ENCODE measurements around the gene NAA38. TPM values are rescaled to one million over a fixed set of nuclear protein-coding genes. Genes with fewer than 3 reads are reported as not detected.
A peak's percentile ranks its signal among the peaks of the same experiment; 100 is the strongest.

The NAA38 gene
- total RNA-seq, 1 experiment from 2014 or later, result 103 TPM

GRCh38 chr17:7857713-7858521 is 558 bp upstream of the NAA38 start, which contains the start of gene CYB5D1 (continued):
- TF ChIP-seq, protein P1, sequence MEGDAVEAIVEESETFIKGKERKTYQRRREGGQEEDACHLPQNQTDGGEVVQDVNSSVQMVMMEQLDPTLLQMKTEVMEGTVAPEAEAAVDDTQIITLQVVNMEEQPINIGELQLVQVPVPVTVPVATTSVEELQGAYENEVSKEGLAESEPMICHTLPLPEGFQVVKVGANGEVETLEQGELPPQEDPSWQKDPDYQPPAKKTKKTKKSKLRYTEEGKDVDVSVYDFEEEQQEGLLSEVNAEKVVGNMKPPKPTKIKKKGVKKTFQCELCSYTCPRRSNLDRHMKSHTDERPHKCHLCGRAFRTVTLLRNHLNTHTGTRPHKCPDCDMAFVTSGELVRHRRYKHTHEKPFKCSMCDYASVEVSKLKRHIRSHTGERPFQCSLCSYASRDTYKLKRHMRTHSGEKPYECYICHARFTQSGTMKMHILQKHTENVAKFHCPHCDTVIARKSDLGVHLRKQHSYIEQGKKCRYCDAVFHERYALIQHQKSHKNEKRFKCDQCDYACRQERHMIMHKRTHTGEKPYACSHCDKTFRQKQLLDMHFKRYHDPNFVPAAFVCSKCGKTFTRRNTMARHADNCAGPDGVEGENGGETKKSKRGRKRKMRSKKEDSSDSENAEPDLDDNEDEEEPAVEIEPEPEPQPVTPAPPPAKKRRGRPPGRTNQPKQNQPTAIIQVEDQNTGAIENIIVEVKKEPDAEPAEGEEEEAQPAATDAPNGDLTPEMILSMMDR (IDR thresholded peaks at IDR 0.05 in 2 of 3, conservative IDR thresholded peaks at IDR 0.05 in 1 of 3; ENCODE audit: borderline replicate concordance in 1 of 3, insufficient read depth in 1 of 3, low read depth in 2 of 3, low read length in 2 of 3), result no peak

GRCh38 chr17:7856011-7856810 is 1.1 kb downstream of the NAA38 start:
- ChIA-PET RAD21 (ENCODE audit: low non-redundant PET in 1 of 2, low total read pairs in 2 of 2, uncharacterized antibody in 2 of 2, unreplicated experiment in 2 of 2) (interaction anchor here (0.5 to 1.7 kb wide), 4 partner anchors 21 to 31 kb away, joined by 3 to 6 read pairs (median 5); no protein-coding TSS in a partner anchor), POLR2A (interaction anchor here (0.6 to 2.6 kb wide), 11 partner anchors 12 to 530 kb away, joined by 3 to 45 read pairs (median 4); partner anchors contain the start of gene KDM6B), CTCF (interaction anchor here (0.8 to 1.7 kb wide), 10 partner anchors 11 to 201 kb away, joined by 3 to 12 read pairs (median 6); partner anchors contain the start of gene TP53)
- Histone ChIP-seq H3K4me2 (ENCODE audit: low read length) (peak overlapping the region; percentile 99), H3K9ac (ENCODE audit: low read length) (peak overlapping the region; percentile 93), H3K36me3 (ENCODE audit: control insufficient read depth in 1 of 2, insufficient read depth in 2 of 2, low read length in 2 of 2) (peaks cover 4 to 30% of the 10 kb centered on the region in 2 experiments; a peak in 2 of 4 replicates), H3K79me2 (ENCODE audit: insufficient read depth, low read length) (peaks cover 43% of the 10 kb centered on the region), H3K4me3 (replicated peaks in 1 of 2; ENCODE audit: low read depth in 1 of 2, low read length in 2 of 2) (peak overlapping the region; percentile 67 to 94), H3K9me2 (ENCODE audit: insufficient read depth) (no peaks in the 10 kb centered on the region), H3K9me3 (ENCODE audit: control insufficient read depth in 1 of 2, insufficient read depth in 1 of 2, low read depth in 1 of 2, low read length in 2 of 2) (no peaks in the 10 kb centered on the region), H3K4me1 (ENCODE audit: control insufficient read depth in 1 of 2, insufficient read depth in 2 of 2, low read length in 2 of 2) (peaks cover 10 to 36% of the 10 kb centered on the region in 2 experiments; a peak in 3 of 4 replicates), H3K27ac (ENCODE audit: low read depth, low read length) (peak overlapping the region; percentile 92), H2AFZ (ENCODE audit: low read depth, low read length, poor library complexity, severe bottlenecking) (no peak overlapping the region), H3K27me3 (ENCODE audit: insufficient read depth, low read length) (no peaks in the 10 kb centered on the region), H4K20me1 (ENCODE audit: insufficient read depth) (no peaks in the 10 kb centered on the region)
- no peak for ATAC-seq
- TF ChIP-seq EZH2phosphoT487 (IDR thresholded peaks at IDR 0.05; ENCODE audit: borderline replicate concordance) (no peak), POLR2AphosphoS5 (IDR thresholded peaks at IDR 0.05; ENCODE audit: low read depth, low read length) (peak; percentile 33), POLR2A (IDR thresholded peaks at IDR 0.05; ENCODE audit: borderline replicate concordance, extremely low read depth, insufficient read depth, insufficient read length) (no peak)
- TF ChIP-seq, protein P2, sequence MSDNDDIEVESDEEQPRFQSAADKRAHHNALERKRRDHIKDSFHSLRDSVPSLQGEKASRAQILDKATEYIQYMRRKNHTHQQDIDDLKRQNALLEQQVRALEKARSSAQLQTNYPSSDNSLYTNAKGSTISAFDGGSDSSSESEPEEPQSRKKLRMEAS (IDR thresholded peaks at IDR 0.05), result peak; percentile 61; the same call in 1 of the 2 replicates
- intact Hi-C loops (cut with micrococcal nuclease), result loop anchor here (2.0 kb wide), 1 partner anchor 21 kb away; the partner anchor contains the start of gene KDM6B
- BruUV-seq (replicated peaks), result no TSS peak
- no peak for DNase-seq (ENCODE audit: low read depth, low spot score)

Data from HCT116 (cell line).